Glomerular visceral epithelial cell (primary cell): ENCODE data around the gene NFIC.
A peak's percentile ranks its signal among the peaks of the same experiment; 100 is the strongest.
"Not testable (repeated sequence)": the region's sequence is repeated elsewhere in the genome, so short reads cannot be mapped to it uniquely, and the experiment has no call there.

ENCODE experiments used
- DNase-seq: peaks from one replicate; pipeline ENCODE4 v3.0.0-alpha.2; 2016; ENCODE audit errors: extremely low spot score

NFIC gene

DNA sequence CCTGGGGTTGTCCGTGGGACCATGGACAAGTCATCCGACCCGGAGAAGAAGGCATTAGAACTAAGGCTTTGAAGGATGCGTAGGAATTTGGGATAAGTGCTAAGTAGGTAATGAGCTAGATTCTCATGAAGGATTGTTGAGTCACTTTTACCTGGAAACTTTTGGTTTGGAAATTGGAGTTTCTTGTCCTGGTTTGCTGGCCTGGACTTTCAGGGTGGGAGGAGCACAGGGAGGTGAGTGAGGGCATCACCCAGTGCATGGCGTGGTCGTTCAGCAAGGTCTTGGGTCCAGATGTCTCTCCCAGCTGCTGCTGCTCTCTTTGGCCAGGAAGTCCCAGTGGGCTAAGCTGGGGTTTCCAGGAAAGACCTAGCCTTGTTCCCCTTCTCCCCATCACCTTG, 7.6 kb downstream of the NFIC start:
- DNase-seq, result no peak

GRCh38 chr19:3374369-3375112, 8.2 kb downstream of the NFIC start:
- DNase-seq, result no peak

- no peak for DNase-seq
Observed at GRCh38 chr19:3375221-3376090, 9.1 kb downstream of the NFIC start.

GRCh38 chr19:3376091-3376455, 9.7 kb downstream of the NFIC start:
- DNase-seq, result not testable (repeated sequence)

- DNase-seq, result no peak
Observed at GRCh38 chr19:3378352-3379150, 12.2 kb downstream of the NFIC start.

GRCh38 chr19:3380829-3381228, 14.4 kb downstream of the NFIC start:
- DNase-seq, result no peak

DNA sequence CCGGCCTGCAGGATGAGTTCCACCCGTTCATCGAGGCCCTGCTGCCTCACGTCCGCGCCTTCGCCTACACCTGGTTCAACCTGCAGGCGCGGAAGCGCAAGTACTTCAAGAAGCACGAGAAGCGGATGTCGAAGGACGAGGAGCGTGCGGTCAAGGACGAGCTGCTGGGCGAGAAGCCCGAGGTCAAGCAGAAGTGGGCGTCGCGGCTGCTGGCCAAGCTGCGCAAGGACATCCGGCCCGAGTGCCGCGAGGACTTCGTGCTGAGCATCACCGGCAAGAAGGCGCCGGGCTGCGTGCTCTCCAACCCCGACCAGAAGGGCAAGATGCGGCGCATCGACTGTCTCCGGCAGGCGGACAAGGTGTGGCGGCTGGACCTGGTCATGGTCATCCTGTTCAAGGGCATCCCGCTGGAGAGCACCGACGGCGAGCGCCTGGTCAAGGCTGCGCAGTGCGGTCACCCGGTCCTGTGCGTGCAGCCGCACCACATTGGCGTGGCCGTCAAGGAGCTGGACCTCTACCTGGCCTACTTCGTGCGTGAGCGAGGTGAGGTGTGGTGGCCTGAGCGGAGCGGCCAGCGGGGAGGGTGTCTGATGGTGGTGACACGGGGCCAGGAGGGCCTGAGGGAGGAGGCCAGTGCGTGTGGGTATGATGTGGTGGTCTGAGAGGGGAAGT, 15.5 kb downstream of the NFIC start:
- DNase-seq, result no peak

DNA sequence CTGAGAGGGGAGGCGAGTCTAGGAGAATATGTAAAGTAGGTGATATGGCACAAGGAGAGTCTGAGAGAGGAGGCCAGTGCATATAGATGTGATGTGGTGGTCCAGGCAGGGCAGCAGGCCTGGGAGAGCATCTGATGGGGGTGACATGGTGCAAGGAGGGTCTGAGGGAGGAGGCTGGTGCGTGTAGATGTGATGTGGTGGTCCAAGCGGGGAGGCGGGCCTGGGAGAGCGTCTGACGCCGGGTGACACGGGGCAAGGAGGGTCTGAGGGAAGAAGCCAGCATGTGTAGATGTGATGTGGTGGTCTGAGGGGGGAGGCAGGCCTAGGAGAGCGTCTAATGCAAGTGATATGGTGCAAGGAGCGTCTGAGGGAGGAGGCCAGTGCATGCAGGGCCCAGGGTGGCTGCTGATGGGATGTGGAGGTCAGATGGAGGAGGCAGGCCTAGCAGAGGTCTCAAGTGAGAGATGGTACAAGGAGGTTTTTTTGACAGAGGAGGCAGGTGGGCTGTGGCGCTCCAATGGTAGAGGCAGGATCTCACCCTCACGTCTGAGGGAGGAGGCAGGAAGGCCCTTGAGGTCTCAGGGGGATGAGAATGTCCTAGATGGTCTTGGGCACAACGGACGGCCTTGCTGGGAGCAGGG, 16.2 kb downstream of the NFIC start:
- no peak for DNase-seq

- DNase-seq, result no peak
Observed at GRCh38 chr19:3383121-3383722, 16.8 kb downstream of the NFIC start.

- DNase-seq, result no peak
Observed at GRCh38 chr19:3386447-3387234, 20.3 kb downstream of the NFIC start.

- peak; percentile 42 for DNase-seq
Observed at GRCh38 chr19:3387645-3388589, 21.5 kb downstream of the NFIC start.

DNA sequence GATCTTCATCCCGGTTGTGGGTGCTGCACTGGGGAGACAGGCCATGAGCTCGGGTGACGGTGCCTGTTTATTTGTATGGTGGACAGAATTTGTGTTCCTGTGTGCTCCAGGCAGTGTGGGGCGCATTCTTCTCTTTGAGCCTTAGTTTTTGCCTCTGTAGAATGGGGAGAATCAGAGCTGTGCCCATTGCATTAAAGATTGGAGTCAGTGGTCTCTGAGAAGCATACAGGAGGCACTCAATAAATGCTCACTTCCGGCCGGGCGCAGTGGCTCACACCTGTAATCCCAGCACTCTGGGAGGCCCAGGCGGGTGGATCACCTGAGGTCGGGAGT, 23.0 kb downstream of the NFIC start:
- no peak for DNase-seq

- DNase-seq, result no peak
Observed at GRCh38 chr19:3389876-3390371, 23.5 kb downstream of the NFIC start.

- DNase-seq, result not testable (repeated sequence)
Observed at GRCh38 chr19:3391911-3392310, 25.5 kb downstream of the NFIC start.

- DNase-seq, result no peak
Observed at GRCh38 chr19:3392480-3392879, 26.1 kb downstream of the NFIC start.

- DNase-seq, result no peak
Observed at GRCh38 chr19:3396881-3397265, 30.5 kb downstream of the NFIC start.

DNA sequence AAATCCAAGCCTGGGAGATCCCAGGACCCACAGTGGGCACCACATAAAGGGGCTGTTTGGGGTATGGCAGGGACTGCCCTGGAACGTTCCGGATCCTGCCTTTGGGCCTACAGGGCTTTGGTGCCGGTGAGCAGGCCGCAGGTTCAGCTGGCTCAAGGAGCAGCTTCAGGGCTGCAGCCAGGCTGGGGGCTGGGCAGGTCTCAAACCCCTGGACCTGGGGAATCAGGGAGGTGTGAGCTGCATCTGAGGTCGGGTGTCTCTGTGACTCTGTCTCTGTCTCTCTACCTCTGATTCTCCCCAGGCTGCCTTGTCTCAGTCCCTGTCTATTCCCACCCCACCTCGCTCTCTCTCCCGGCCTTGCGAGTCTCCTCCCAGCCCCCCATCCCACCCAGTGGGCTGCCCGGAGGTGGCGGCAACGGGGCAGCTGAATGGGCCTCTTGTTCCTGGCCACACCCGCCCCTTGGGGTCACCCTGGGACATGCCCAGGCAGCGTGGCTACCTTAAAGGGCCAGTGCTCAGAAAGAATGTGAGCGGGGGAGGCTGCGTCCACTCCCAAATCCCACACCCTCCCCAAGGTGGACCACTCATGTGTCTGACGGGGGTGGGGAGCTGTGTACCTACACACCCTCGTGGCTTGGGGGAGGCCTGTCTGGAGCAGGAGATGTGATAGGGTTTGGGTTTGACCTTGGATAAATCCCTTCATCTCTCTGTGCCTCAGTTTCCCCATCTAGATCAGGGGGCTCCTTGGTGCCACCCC, 31.1 kb downstream of the NFIC start:
- no peak for DNase-seq
